ENCODE measurements around the gene TXNDC12. TPM values are rescaled to one million over a fixed set of nuclear protein-coding genes. Genes with fewer than 3 reads are reported as not detected.

The TXNDC12 gene
- total RNA-seq, 1 donor from 2014 or later: 35.5 TPM

GRCh38 chr1:52002038-52002917, 52.7 kb downstream of the TXNDC12 start:
- H3K4me3 ChIP-seq (ENCODE audit: low read depth, low read length): no peak overlapping the region
- no peaks in the 10 kb centered on the region for H3K27me3 ChIP-seq (ENCODE audit: control insufficient read depth, insufficient read depth, low read length)
- no peaks in the 10 kb centered on the region for H3K36me3 ChIP-seq (ENCODE audit: control insufficient read depth, insufficient read depth, low read length)
- TF ChIP-seq, protein P1, sequence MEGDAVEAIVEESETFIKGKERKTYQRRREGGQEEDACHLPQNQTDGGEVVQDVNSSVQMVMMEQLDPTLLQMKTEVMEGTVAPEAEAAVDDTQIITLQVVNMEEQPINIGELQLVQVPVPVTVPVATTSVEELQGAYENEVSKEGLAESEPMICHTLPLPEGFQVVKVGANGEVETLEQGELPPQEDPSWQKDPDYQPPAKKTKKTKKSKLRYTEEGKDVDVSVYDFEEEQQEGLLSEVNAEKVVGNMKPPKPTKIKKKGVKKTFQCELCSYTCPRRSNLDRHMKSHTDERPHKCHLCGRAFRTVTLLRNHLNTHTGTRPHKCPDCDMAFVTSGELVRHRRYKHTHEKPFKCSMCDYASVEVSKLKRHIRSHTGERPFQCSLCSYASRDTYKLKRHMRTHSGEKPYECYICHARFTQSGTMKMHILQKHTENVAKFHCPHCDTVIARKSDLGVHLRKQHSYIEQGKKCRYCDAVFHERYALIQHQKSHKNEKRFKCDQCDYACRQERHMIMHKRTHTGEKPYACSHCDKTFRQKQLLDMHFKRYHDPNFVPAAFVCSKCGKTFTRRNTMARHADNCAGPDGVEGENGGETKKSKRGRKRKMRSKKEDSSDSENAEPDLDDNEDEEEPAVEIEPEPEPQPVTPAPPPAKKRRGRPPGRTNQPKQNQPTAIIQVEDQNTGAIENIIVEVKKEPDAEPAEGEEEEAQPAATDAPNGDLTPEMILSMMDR (IDR thresholded peaks at IDR 0.05; ENCODE audit: insufficient read depth, low read length, severe bottlenecking): peak; percentile 82
- DNase-seq (ENCODE audit: low read depth): peak; percentile 89
- no peak for FAIRE-seq

DNA sequence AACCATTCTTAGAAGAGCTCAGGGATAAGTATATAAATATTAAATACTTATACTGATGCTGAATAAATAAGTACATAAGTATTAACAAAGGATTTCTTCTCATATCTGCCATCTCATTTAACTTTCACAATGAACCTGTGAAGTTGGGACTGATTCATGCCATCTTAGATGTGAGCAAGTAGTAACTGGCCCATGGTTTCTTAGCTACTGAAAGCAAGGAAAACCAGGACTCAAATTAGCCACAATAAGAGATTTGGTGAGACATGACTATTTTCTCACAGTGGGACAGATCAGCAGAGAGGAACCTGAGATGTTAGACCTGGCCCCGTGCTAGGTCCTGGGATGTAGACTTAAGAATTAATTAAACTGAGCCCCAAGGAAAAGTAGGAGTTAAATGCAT, 56.3 kb downstream of the TXNDC12 start:
- TF ChIP-seq, protein P1 (IDR thresholded peaks at IDR 0.05; ENCODE audit: insufficient read depth, low read length, severe bottlenecking): no peak
- Histone ChIP-seq H3K27me3 (ENCODE audit: control insufficient read depth, insufficient read depth, low read length) (no peaks in the 10 kb centered on the region), H3K4me3 (ENCODE audit: low read depth, low read length) (no peak overlapping the region), H3K36me3 (ENCODE audit: control insufficient read depth, insufficient read depth, low read length) (no peaks in the 10 kb centered on the region)
- FAIRE-seq (no peak), DNase-seq (ENCODE audit: low read depth) (peak; percentile 82)

DNA sequence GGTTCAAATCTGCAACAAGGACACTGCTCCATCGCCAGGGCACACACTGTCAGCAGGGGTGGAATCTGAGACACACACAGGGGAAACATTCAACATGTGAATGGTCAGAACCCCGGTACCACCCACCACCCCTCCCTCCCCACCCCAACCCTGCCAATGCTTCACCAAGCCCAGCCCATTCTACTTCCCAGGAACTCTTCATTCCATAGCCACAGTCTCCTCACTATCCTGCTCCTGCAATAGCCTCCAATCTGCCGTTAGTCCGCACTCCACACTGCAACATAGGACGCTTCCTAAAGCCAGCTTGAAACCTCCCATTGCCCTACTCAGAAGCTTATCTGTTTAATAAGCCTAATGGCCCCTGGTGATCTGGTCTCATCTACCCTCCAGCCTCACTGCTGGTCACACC, 57.0 kb downstream of the TXNDC12 start:
- no peak for DNase-seq (ENCODE audit: low read depth)
- Histone ChIP-seq H3K27me3 (ENCODE audit: control insufficient read depth, insufficient read depth, low read length) (no peaks in the 10 kb centered on the region), H3K4me3 (ENCODE audit: low read depth, low read length) (no peak overlapping the region), H3K36me3 (ENCODE audit: control insufficient read depth, insufficient read depth, low read length) (no peaks in the 10 kb centered on the region)
- TF ChIP-seq, protein P1 (IDR thresholded peaks at IDR 0.05; ENCODE audit: insufficient read depth, low read length, severe bottlenecking): no peak
- no peak for FAIRE-seq

DNA sequence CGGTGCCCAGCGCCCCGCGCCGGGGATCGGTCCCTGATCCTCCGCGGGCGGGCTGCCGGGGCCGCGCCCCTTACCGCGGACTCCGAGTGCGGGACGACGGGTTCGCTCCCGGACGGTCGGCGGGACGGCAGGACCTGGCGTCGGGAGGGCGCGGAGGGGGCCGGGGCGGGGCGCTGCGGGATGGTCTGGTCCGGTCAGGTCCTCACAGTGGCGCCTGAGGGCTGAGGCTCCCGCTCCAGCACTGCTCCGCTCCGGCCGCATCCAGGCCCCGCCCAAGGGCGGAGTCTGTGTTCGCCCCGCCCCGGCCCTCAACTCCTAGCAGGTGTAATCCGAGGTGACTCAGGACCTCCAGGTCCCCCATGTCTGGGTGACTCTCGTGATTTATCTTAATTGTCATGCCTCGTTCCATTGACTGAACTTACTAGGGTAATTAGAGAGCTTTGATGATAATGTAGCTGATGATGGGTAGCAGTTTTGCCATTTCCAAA, 64.5 kb downstream of the TXNDC12 start, which contains the start of gene RAB3B:
Gene RAB3B (minus strand): TSS at position 223 of the 488 bp plus-strand sequence. CDS start 13,583 bp downstream, outside the sequence.
- DNase-seq (ENCODE audit: low read depth): peak; percentile 53
- Histone ChIP-seq H3K4me3 (ENCODE audit: low read depth, low read length) (peak within 1 kb of the TSS; percentile 42), H3K36me3 (ENCODE audit: control insufficient read depth, insufficient read depth, low read length) (no peaks in the 10 kb centered on the region), H3K27me3 (ENCODE audit: control insufficient read depth, insufficient read depth, low read length) (no peaks in the 10 kb centered on the region)
- TF ChIP-seq, protein P1 (IDR thresholded peaks at IDR 0.05; ENCODE audit: insufficient read depth, low read length, severe bottlenecking): no peak
- no peak for FAIRE-seq

DNA sequence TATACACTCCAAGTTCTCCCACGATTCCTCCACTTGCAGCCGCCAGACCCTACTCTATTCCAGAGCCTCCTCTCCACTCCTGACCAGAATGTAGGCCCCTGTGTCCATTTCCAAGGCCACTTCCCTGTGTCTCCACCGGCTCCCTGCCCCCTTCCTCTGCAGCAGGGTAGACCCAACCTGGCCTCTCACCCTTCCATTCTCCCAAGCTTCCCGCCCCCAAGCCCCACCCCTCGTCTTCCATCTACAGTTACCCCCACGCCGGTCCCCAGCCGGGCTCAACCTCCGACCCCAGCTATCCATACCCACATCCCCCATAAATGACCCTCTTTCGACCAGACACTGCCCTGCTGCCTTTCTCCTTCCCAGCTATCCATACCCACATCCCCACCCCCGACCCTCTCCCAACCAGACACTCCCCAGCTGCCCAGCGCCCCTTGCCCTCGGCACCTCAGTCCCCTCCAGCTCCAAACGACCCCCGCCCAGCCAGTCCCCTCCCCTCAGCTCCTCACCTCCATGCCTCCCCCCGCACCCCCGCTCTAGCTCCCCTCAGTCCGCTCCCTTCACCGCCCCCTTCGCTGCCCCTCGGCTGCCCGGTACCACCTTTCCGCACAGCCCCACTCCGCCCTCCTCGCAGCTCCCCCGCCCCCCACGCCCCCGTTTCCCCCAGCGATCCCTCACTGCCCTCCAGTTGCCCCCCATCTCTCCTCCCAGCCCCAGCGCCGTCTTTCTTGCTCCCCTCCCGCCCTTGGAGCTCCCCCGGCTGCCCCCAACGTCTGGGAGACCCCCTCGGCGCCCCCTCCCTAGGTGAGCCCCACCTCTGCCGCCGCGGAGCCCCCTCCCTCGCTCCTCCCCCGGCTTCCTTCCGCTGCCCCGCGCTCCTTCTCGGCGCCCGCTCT, 65.2 kb downstream of the TXNDC12 start:
- FAIRE-seq (no peak), DNase-seq (ENCODE audit: low read depth) (no peak)
- Histone ChIP-seq H3K36me3 (ENCODE audit: control insufficient read depth, insufficient read depth, low read length) (no peaks in the 10 kb centered on the region), H3K27me3 (ENCODE audit: control insufficient read depth, insufficient read depth, low read length) (no peaks in the 10 kb centered on the region), H3K4me3 (ENCODE audit: low read depth, low read length) (peak overlapping the region; percentile 42)
- TF ChIP-seq, protein P1 (IDR thresholded peaks at IDR 0.05; ENCODE audit: insufficient read depth, low read length, severe bottlenecking): no peak
